GM19025 (cell line): ENCODE measurements around the gene MAST2.
"Not testable (repeated sequence)": the region's sequence is repeated elsewhere in the genome, so short reads cannot be mapped to it uniquely, and the experiment has no call there.

Experiments used
- ATAC-seq: cut with Tn5 transposase; IDR thresholded peaks from one replicate; pipeline ENCODE4 v1.9.1; 2021; ENCODE audit warnings: mild to moderate bottlenecking, low read depth, moderate library complexity; ENCODE audit not compliant: unreplicated experiment

Gene MAST2

GRCh38 chr1:45929257-45929687, 125.9 kb downstream of the MAST2 start:
- no peak for ATAC-seq

DNA sequence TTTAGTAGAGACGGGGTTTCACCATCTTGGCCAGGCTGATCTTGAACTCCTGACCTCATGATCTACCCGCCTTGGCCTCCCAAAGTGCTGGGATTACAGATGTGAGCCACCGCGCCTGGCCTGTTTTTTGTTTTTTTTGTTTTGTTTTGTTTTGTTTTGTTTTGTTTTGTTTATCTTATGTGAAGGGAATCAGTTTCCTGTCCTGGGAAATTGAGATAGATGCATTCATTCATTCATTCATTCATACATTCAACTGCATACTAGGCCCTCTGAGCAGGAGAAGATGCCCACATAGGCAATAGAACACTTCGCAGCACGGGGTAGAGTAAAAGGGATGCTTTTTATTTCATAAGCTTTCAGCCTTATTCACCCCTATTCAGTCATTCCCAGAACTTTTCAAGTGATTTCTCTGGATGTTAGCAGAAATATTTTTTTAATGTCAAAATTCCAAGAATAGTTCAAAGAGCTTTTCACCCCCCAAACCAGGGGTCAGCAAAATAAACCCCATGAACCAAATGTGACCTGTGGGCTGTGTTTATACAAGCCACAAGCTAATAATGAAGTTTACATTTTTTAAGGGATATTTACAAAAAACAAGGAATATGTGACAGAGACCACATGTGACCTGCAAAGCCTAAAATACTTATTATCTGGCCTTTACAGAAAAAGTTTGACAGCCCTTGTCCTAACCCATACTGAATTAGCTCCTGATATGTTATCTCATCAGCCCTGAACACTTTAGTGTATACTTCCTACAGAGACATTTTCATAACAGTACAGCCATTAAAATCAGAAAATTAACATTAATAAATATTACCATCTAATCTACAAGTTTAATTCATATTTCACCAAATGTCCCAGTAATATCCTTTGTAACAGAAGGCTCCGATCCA, 127.1 kb downstream of the MAST2 start:
- no peak for ATAC-seq

DNA sequence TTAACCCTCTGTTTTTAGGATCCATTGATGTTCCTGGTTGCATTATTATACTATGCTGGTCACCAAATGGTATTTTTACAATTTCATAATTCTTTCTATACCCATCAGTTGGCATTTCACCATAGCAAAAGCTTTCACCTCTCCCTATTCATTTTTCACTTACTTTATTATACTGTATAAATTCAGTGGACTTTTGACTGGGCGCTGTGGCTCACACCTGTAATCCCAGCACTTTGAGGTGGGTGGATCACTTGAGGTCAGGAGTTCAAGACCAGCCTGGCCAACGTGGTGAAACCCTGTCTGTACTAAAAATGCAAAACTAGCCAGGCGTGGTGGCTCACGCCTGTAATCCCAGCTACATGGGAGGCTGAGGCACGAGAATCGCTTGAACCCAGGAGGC, 128.8 kb downstream of the MAST2 start:
- not testable (repeated sequence) for ATAC-seq

DNA sequence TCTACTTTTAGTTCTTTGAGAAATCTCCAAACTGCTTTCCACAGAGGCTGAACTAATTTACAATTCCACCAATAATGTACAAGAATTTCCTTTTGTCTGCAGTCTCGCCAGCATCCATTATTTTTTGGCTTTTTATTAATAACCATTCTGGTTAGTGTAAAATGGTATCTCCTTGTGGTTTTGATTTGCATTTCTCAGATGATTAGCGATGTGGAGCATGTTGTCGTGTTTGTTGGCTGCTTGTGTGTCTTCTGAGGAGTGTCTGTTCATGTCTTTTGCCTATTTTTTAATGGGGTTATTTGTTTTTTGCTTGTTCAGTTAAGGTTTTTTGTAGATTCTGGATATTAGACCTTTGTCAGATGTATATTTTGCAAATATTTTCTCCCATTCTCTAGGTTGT, 131.5 kb downstream of the MAST2 start:
- ATAC-seq = no peak

- no peak for ATAC-seq
These were observed 134.6 kb downstream of the MAST2 start for GRCh38 chr1:45938029-45938428.

DNA sequence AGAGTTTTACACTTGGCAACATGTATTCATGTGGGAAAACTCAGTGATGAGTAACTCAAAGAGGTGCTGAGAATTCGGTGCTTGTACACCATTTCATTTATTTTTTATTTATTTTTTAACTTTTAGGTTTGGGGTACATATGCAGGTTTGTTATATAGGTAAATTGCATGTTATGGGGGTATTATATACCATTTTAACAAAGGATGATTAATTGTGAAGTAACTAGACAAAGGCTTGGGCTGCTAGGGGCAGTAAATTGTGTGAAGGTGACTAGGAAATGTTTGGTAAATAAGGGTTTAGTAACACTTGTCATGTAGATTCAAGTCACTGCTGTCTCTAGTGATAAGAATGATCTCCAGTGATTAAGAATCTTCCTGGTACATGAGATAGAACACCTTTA, 139.0 kb downstream of the MAST2 start:
- ATAC-seq = no peak

DNA sequence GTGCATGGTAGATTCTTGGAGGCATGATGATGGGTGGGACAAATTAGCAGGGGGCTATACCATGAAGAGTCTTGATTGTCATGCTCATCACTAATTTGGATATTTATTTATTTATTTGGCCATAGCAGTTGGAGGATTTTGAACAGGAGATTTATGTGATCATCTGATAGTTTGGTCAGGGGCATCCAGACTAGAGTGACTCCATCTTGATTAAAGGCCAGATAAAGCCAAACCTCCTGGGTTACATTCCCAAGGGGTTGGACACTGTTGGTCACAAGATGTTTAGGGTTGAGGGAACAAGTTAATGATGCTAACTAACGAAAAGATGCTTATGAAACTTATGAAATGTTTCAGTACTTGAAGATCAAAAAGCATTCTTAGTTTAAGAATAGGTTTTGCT, 139.8 kb downstream of the MAST2 start:
- no peak for ATAC-seq

GRCh38 chr1:45945426-45945825, 142.0 kb downstream of the MAST2 start:
- no peak for ATAC-seq

GRCh38 chr1:45949462-45949861, 146.1 kb downstream of the MAST2 start:
- ATAC-seq = not testable (repeated sequence)

- no peak for ATAC-seq
These were observed 148.7 kb downstream of the MAST2 start for GRCh38 chr1:45952072-45952471.

DNA sequence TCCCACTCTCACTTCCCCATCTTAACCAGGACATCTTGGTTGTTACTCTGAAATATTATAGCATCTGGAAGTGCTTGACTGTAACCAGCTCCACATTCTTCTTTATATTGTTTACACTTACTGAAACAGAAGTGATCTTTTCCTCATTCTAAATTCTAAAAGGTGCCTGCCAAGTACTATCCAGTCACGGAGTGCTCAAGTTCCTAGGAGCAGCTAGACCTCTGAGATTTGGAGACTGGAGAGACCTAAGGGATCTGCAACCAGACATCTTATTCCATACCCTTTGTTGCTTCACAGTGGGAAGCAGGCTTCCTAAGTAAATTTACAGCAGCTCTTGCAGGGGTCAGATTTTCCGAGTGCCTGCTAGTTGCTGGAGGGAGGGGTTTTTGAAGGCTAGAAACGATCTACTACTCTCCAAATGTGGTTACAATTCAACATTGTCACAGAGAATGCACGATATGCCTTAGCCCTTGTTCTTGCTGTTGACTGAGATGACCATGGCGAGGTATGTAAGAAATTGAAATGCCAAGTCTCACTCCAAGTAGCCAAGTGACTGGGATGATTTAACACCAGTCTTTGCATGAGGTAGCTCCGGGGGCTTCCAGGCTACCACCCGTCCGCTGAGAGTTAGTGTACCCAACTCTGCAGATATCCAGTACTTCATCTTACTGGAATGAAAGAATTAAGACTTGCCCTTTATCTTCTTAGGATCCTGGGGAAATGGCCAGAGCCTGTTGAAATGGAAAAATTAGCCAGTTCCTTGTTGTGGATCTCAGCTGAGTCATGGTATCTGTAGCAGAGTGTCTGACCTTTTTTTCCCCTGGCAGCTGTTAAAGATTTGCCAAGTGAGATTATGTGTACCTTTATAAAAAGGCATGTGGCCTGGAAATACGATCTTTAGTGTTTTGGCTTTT, 150.8 kb downstream of the MAST2 start:
- no peak for ATAC-seq

GRCh38 chr1:45957684-45958083, 154.3 kb downstream of the MAST2 start:
- no peak for ATAC-seq

GRCh38 chr1:45958317-45958716, 154.9 kb downstream of the MAST2 start:
- ATAC-seq = no peak

DNA sequence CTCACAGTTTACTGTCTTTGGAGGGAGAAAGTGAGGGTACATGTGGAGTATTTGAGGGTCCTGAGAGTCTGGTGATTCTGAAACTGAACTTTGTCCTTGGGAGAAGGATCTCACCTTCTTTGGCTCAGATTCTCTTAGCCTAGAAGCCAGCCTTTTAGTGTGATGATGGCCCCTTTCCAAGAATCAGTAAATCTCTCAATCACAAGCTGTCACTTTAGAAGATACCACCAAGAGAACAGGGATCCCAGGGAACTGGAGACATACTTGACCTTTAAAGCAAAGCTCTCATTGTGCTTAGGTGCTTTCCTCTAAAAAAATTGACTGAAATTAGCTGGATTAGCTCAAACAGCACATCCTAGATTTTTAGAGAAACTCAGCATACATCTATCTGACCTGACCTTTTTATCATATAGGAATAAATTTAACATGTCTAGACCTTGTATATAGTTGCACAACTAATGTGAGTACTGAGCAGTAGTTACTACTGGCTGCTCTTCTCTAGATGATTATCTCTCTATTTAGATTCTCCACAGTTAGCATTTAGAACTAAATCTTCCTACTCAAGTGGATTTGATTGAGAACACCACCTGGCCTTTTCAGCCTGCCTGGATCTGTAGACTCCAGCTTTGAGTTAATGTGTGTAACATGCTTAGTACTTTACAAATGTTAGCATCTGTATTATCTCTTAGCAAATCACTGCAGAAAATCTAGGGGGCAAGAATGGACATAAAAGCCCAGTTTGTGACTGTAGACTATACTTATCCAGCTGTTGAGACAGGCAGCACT, 157.7 kb downstream of the MAST2 start:
- no peak for ATAC-seq

- ATAC-seq = not testable (repeated sequence)
These were observed 158.5 kb downstream of the MAST2 start for GRCh38 chr1:45961936-45962335.

- ATAC-seq = no peak
These were observed 165.7 kb downstream of the MAST2 start for GRCh38 chr1:45968941-45969666.

DNA sequence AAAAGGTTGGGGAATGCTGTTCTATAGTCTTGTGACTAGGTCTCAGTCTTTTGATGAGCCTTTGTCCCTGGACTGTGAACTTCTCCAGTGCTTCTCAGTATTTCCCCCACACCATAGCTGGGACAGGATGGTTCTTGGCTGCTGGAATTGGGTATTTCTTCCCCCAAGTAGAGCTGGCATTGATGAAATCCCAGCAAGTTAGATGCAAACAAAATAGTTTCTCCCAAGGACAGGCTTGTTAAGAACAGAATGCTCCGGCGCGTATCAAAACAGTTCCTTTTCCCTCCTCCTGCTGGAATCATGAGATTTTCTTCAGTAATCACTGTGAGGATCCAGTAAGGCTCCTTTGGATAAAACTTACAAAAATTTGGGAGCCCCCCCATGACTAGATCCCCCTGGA, 166.5 kb downstream of the MAST2 start:
- ATAC-seq = no peak

DNA sequence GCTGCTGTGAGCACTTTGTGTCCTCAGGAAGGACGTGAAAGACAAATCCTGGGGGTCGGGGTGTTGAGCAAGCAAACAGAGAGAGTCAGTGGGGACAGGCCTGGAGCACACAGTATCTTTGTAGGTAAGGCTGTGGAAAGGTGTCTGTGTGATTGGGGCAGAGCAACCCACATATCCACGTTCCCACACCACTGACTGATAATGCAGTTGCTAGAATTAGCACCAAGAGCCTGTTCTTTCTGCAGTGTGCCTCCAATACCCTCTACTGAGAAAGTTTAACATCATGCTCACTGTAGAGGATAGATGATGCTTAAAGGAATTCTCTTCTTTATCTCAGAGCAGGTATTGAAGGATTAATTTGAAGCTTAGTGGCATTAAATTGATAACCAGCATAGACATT, 167.9 kb downstream of the MAST2 start:
- ATAC-seq = no peak

DNA sequence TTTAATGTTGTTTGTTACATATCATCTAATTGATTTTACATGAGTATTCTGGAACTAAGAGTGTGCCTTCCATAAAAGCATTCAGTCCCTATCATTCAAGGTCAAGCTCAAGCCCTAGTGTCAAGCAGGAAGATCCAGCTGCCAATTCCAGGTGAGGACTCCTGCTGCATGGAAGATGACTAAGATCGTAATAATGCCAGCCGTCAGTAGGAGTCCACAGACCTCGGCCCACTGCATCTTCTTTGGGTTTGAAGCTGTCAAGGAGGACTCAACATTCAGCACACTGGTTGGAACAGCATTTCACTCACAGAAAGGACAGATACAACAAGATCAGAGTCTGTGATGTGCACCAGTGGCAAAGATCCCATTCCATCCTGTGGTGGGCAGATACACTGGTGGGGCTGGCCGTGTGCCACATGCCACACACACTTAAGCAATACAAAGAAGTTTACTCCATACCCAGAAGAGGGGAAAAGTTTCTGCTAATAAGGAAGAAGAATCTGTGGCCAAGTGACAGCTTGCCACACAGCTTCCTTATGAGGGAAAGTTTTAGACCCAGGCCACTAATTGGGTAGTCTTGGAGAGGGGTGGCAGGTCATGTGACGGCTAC, 168.6 kb downstream of the MAST2 start:
- no peak for ATAC-seq

DNA sequence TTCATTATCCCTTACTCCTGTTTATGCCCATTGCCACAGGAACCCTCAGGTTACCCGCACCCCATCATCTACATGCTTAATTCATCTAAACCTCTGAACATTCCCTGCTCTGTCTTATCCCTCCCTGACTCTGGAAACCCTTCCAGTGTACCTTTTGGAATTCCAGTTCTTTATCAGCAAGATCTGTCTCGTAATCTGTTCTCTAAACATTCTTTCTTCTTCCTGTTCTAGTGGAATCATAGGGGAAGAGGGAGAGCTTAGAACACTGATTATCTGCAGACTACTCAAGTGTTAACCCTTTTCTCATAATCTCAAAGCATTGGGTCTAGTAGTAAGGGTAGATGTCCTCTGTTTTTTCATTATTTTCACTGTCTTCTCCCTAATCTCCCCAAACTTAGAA, 169.2 kb downstream of the MAST2 start:
- no peak for ATAC-seq
